ENCODE measurements around the gene EPOP.

Gene EPOP

GRCh38 chr17:38674014-38674748 lies 576 bp downstream of the EPOP start:
- DNase-seq (ENCODE audit: low read depth, low spot score): no peak

GRCh38 chr17:38673707-38674013 lies 1.1 kb downstream of the EPOP start:
- no peak for DNase-seq (ENCODE audit: low read depth, low spot score)

- DNase-seq (ENCODE audit: low read depth, low spot score): no peak
These were observed 1.7 kb downstream of the EPOP start for GRCh38 chr17:38672788-38673706.

- DNase-seq (ENCODE audit: low read depth, low spot score): no peak
These were observed 2.6 kb downstream of the EPOP start for GRCh38 chr17:38671939-38672720.

- DNase-seq (ENCODE audit: low read depth, low spot score): no peak
These were observed 5.2 kb downstream of the EPOP start for GRCh38 chr17:38669520-38669919.

- no peak for DNase-seq (ENCODE audit: low read depth, low spot score)
These were observed 7.0 kb downstream of the EPOP start for GRCh38 chr17:38667787-38668122.

GRCh38 chr17:38667099-38667786 lies 7.5 kb downstream of the EPOP start:
- no peak for DNase-seq (ENCODE audit: low read depth, low spot score)

GRCh38 chr17:38663964-38664644 lies 10.7 kb downstream of the EPOP start:
- no peak for DNase-seq (ENCODE audit: low read depth, low spot score)

GRCh38 chr17:38663125-38663751 lies 11.5 kb downstream of the EPOP start:
- no peak for DNase-seq (ENCODE audit: low read depth, low spot score)

- no peak for DNase-seq (ENCODE audit: low read depth, low spot score)
These were observed 14.4 kb downstream of the EPOP start for GRCh38 chr17:38660097-38661025.

GRCh38 chr17:38659415-38659814 lies 15.3 kb downstream of the EPOP start:
- no peak for DNase-seq (ENCODE audit: low read depth, low spot score)

- DNase-seq (ENCODE audit: low read depth, low spot score): no peak
These were observed 15.9 kb downstream of the EPOP start for GRCh38 chr17:38658741-38659345.

- no peak for DNase-seq (ENCODE audit: low read depth, low spot score)
These were observed 16.7 kb downstream of the EPOP start for GRCh38 chr17:38657824-38658740.

- DNase-seq (ENCODE audit: low read depth, low spot score): no peak
These were observed 17.6 kb downstream of the EPOP start for GRCh38 chr17:38656959-38657823.

- DNase-seq (ENCODE audit: low read depth, low spot score): no peak
These were observed 20.1 kb downstream of the EPOP start for GRCh38 chr17:38654411-38655398.

GRCh38 chr17:38653679-38654078 lies 21.1 kb downstream of the EPOP start:
- DNase-seq (ENCODE audit: low read depth, low spot score): no peak

Measured in activated naive CD8-positive, alpha-beta T cell treated with anti-CD3 and anti-CD28 coated beads, Interleukin-2, amount 50 U/mL, for 16 hours (primary cell).